ENCODE data around the gene LUC7L.
"Not testable (repeated sequence)": the region's sequence is repeated elsewhere in the genome, so short reads cannot be mapped to it uniquely, and the experiment has no call there.

- not testable (repeated sequence) for TF ChIP-seq POLR2A, CTCF (IDR thresholded peaks at IDR 0.05)
Measured at GRCh38 chr16:176006-176405, 53.2 kb downstream of the LUC7L start.

Measured in uterus (tissue), 2 donors.